Activated effector memory CD4-positive, alpha-beta T cell treated with Interleukin-2 at 50 U/mL for 16 hours (primary cell): ENCODE measurements around the gene WNT3A.
A peak's percentile ranks its signal among the peaks of the same experiment; 100 is the strongest.

ENCODE experiments used
- DNase-seq: peaks from one replicate; pipeline ENCODE4 v3.0.0-alpha.2; 2020

WNT3A gene

GRCh38 chr1:228058949-228059633, 52.3 kb downstream of the WNT3A start:
- DNase-seq, result peak; percentile 44

- DNase-seq, result peak; percentile 55
Measured at GRCh38 chr1:228059634-228060457, 53.0 kb downstream of the WNT3A start.

GRCh38 chr1:228060458-228061190, 53.8 kb downstream of the WNT3A start:
- DNase-seq, result no peak

- DNase-seq, result no peak
Measured at GRCh38 chr1:228061411-228062084, 54.8 kb downstream of the WNT3A start.

GRCh38 chr1:228062085-228062791, 55.4 kb downstream of the WNT3A start:
- DNase-seq, result no peak

- DNase-seq, result no peak
Measured at GRCh38 chr1:228062812-228063211, 56.0 kb downstream of the WNT3A start.

GRCh38 chr1:228063251-228064191, 56.7 kb downstream of the WNT3A start:
- DNase-seq, result no peak

- DNase-seq, result no peak
Measured at GRCh38 chr1:228064296-228064695, 57.5 kb downstream of the WNT3A start.

GRCh38 chr1:228064741-228065542, 58.1 kb downstream of the WNT3A start:
- DNase-seq, result no peak

GRCh38 chr1:228065543-228066347, 58.9 kb downstream of the WNT3A start:
- no peak for DNase-seq

- DNase-seq, result no peak
Measured at GRCh38 chr1:228066416-228066815, 59.6 kb downstream of the WNT3A start.

GRCh38 chr1:228066891-228067654, 60.3 kb downstream of the WNT3A start:
- DNase-seq, result no peak

- no peak for DNase-seq
Measured at GRCh38 chr1:228068359-228068758, 61.6 kb downstream of the WNT3A start.

GRCh38 chr1:228070173-228070572, 63.4 kb downstream of the WNT3A start:
- DNase-seq, result no peak

GRCh38 chr1:228070851-228071250, 64.1 kb downstream of the WNT3A start:
- DNase-seq, result no peak

- no peak for DNase-seq
Measured at GRCh38 chr1:228071839-228072657, 65.2 kb downstream of the WNT3A start.

- DNase-seq, result no peak
Measured at GRCh38 chr1:228072658-228073043, 65.9 kb downstream of the WNT3A start.
